ENCODE results near the gene PRKCH.

PRKCH gene

DNA sequence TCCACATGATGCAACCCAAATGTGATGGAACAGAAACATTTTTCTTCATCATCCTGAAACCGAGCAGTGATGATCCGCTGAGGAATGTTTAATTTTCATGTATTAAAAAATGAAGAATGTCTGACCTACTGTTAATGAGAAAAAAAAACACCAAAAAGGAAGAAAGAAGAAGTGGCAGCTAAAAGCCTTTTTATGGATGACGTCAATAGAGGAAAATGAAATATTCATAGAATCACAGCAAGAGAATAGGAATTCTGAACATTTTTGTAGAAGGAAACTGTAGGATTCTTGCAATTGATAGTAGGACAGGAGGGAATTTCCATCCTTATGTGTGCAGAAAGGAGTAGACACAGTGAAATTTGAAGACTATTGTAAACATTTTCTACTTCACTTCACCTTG is 112.9 kb downstream of the PRKCH start:
- DNase-seq: no peak

DNA sequence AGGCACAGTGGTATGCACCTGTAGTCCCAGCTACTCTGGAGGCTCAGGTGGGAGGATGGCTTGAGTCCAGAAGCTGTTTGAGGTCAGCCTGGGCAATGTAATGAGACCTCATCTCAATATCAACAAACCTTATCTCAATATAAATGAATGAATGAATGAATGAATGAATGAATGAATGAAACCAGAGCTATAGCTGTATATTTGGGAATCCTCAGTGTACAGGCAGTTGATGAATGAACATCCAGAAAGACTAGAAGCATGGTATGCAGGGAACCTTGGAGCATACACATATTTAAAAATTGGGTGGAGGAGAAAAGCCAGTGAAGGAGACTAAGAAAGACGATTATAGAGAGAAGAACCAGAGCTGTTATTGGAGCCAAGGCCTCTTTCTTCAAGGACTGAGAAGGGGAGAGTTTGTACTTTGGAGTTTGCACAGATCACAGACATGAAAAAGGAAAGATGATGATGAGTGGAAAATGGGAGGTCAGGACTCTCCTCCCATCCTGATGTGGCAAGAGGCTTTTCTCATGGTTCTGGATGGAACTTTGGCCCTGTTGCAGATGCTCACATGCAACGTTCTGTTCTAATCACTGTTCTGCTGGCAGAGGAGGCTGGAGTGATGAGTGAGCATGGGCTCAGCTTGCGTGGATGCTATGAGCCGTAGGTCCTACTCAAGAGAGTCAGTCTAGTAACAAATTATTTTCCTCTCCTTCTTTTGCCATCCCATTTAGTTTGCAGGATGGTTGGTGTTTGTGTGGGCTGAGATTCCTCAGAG is 114.4 kb downstream of the PRKCH start:
- no peak for DNase-seq

DNA sequence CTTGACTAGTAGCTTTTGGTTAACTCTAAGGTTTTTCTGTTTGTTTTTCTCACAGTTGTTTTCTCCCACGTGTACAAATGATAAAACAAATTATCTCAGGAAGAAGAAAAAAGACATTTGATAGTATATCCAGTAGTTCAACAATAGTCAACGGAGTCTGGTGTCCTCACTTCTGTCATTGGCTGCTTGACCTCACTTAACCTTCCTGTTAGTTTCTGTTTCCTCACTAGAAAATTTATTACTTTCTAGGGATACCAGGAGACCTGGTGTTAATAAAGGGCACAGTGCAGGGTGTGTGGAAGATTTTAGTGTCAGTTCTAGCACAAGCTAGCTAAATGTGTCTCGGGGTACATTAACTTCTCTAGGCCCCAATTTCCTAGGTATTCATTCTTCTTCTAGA is 116.0 kb downstream of the PRKCH start:
- DNase-seq: no peak

DNA sequence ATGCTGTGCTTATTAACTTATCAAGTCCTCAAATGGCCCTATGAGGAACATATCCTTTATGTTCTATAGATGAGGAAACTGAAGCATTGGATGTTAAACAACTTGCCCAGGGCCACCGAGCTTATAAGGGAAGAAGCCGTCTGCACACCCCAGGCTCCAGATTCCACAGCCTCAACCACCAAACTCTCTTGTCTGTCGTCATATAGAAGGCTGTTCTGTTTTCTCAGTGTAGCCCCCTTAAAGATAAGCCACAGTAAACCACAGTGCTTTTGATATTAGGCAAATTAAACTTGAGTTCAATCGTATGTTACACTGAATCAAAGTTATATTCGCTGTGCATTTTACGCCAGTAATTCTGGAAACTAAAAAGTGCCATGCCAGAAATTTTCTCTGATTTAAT is 116.7 kb downstream of the PRKCH start:
- DNase-seq: no peak

DNA sequence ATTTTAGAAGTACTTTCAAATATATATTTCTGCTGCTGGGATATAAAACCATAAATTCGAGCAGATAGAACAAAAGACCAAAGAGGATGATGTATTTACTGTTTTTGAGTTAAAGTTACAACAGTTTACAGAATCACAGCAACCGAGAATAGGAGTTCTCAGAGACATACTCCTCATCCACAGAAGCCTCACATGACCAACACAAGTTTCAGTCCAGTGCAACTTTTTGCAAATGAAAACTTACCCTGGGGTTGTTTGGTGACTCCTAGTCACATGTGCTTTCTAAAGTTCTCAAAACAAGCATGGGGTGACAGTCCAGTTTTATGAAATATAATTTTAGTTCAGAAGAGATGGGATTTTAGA is 117.1 kb downstream of the PRKCH start:
- DNase-seq: no peak

DNA sequence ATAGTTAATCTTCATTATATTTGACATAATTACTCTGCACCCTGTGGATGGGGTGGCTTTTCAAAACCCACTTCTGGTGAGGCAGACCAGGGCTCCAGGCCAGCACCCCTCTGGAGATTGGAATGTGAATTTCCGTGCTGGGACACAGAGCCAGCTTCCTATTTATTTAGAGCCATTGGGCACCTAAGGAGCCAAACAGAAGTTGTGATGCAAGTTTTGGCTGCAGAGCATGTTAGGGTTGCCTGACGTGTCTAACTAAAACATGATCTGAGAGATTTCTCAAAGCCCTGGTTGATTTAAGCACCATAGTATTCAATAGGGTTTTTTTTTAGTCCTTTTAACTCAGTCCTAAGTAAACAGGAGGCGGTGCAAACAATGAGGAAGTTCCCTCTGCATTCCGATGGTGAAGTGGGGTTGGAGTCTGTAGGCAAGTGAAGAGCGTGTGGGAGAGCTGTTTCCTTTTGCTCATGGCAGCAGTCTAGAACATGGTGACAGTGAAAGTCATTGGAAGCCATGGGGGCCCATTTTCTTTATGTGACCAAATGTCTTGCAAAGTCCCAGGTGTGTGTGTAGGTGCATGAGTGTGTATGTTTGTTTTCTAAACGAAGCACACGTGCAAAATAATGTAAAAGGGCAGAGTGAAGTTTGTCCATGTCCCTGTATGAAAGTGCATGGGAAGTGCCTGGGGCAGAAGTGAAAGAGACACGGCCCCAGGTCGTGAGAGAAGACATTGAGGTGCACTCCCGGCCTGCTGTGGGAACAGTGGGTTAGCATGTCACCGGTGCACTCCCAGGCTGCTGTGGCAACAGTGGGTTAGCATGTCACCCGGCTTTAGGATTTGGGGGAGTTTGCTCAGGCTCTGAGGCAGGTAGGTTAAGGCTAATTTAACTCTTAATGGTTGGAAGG is 117.7 kb downstream of the PRKCH start:
- peak; percentile 57 for DNase-seq

DNA sequence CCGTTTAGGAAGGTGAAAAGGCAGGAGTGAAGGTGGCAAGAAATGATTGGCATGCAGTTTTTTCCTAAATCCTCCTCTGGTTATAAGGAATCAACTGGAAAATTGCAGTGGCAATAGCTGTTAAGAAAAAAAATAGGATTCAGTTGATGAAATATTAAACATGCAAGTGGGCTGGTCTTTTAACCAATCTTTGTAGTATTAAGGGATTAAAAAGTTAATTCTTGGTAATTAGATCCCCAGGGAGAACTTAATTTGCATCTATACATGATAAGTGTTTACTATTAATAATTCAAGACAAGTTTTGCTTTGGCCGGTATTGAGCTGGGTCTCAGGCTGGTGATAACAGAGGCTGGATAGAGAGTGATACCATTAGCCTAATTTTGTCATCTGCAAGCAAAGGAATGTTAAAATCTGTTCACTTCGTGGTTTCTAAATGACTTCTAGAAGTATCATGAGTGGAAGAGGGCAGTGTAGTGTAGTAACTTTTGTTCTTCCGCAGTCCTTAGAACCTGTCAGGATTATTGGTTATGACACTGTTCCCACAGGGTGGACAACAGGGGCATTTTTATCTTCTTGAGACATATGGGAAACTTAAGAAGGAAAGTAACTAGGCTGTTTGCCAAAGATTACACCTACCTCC is 118.5 kb downstream of the PRKCH start:
- DNase-seq: no peak

DNA sequence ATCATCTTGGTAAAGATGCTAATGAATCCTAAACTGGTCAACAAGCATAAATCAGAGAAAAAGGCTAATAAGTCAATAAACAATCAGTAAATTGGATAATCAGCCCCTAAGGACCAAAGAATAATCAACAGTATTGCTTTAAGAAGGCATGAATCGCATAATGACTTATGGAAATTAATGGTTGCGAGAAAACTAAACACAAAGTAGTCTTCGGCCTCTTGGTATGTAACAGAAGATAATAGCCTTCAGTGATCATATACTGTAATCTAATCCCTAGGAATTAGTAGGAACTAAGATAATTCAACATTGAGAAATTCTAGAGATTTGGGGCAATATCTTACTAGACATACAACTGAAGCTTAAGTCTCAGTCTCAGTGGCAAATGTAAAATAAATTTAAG is 122.1 kb downstream of the PRKCH start:
- DNase-seq: no peak

DNA sequence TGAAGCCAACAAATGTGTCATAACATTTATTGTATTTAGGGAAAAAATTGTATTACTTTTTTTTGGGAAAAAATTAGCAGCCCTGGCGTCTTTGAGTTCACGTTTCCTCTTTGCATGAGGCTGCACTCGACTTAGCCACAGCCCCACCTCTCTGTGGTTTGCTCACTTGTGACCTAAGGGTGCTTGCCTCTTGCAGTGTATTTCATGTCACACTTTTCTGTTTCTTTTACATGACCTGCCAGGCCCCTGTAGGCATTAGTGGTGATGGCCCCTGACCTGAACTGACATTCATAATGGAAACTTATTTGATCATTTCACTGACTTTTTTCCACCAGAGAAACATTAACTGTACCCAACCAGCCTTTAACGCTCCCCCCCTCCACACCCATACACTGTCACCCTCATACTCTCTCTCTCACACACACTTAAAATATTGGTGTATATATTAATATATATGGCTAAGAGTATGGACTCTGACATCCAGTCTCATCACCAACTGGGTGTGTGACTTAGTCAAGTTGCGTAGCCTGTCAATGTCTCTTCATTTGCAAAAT is 122.9 kb downstream of the PRKCH start:
- DNase-seq: peak; percentile 72

DNA sequence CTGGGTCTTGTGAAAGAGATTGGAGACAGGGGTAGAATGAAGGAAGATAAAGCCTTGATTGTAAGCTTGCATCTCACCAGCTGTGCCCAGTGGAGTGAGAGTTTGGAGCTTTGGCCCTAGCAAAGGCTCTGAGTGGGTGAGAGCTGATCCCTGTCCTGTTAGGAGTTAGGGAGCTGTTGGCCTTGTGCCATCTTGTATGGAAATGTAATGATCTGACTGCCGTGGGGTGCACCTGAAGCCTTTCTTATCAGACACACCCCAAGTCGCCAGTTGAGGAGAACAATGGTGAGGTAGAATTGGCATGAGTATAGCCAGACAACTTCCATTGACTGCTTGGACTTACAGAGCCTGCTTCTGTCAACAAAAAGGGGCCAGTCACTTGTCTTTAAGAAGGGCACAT is 130.1 kb downstream of the PRKCH start:
- no peak for DNase-seq

DNA sequence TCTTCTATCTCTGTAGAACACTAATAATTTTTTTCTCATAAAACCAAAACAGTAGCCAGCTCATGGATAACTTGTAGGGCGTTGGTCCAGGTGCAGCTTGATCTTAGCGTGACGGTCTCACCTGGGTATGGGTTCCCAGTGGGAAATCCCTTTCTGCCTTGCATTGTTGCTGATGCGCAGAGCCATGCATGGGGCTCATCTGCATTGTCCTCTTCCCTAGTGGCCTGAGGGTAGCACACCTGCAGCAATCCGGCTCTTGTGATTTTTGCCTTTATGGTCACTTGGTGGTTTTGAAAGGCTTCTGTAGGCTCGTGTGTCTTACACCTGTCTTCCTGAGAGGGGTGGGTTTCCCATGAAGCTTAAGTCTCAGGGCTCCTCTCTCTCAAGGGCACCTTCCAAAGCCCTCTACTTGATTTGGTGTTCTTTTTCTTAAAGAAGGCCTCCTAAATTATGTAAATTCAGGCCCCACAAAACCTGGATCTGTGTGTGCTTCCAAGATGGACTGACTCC is 130.6 kb downstream of the PRKCH start:
- DNase-seq: no peak

DNA sequence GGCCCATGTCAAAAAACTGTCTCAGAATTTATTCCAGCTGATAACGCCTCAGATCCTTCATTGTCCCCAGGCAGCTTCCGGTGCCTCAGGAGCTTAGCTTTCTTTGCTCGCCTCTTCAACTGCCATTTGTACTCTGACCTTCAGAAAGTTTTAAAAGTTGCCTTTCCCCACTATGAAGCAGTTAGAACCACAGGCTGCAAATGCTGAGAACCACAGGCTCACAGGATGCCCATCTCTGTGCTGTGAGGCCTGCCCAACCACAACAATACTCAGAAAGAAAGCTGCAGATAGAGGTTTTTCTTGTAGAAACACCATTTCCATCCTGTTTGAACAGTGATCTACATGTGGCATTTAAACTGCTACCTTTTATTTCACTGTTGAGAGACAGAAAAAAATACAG is 131.1 kb downstream of the PRKCH start:
- no peak for DNase-seq

DNA sequence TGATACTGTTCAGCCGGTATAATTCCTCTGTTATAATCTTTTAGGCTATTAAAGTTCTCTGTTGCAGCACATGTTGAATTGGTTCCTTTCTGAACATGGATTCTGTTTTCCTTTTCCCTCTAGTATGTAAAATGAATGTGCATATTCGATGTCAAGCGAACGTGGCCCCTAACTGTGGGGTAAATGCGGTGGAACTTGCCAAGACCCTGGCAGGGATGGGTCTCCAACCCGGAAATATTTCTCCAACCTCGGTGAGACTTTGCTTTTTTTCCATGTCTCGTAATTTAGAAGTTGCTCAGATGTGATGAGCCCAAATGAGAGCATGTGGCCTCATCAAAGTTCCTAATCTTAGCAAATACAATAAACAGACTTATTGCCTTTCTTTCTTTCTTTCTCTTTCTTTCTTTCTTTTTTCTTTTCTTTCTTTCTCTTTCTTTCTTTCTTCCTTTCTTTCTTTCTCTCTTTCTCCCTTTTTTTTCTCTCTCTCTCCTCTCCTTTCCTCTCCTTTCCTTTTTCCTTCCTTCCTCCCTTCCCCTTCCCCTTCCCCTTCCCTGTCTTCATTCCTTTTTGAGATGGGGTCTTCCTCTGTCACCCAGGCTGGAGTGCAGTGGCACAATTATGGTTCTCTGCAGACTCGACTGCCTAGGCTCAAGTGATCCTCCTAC is 131.9 kb downstream of the PRKCH start:
- no peak for DNase-seq

DNA sequence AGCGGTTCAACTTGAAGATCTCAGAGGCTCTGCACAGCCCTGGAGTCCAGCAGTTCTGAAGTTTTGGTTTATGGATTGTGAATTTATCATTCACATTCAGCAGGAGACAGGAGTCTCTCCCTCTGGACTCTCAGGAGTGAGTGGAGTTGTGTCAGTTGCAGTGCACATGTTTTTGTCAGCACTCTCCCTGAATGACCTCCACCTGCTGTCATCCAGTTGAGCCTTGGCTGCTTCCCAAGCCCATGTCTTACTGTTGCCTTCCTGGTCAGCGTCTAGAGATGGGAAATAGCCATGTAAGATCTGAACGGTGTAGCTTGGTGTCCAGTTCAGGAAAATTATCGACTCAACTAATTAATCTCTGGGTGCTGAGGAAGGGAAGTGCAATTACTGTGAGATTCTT is 133.2 kb downstream of the PRKCH start:
- DNase-seq: no peak

DNA sequence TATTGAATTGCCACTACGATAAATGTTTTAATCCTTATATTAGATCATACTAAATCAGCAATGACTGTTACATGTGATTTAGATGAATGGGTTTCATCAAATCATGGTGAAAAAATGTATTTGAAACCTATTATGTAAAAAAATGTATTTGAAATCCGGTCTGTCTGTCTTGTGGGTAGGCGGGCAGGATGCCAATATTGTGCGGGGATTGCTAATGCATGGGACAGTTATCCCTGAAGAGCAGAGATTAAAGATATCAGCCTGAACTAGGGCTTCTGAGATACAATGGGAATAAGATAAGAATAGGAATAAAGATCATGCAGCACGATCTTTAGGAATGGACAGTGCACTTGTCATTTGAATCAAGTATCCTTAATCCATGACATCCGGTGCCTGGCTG is 134.0 kb downstream of the PRKCH start:
- DNase-seq: no peak

DNA sequence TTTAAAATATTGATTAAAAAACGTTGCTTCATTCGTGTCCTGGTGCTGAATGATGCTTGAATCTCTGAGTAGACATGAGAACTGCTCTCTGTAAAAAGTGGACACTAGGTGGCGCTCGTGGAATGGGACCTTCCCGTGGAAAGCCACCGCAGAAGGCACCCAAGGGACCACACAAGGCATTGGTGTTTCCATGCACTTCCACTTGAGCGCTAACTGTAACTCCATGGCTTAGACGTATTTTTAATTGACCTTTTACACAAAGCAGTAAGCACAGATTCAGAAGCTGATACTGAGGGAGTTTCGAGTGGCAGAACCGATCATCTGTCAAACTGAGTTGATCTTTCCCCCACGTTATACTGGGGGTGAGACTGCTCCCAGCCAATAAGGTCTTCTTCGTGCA is 135.3 kb downstream of the PRKCH start:
- DNase-seq: peak; percentile 92

DNA sequence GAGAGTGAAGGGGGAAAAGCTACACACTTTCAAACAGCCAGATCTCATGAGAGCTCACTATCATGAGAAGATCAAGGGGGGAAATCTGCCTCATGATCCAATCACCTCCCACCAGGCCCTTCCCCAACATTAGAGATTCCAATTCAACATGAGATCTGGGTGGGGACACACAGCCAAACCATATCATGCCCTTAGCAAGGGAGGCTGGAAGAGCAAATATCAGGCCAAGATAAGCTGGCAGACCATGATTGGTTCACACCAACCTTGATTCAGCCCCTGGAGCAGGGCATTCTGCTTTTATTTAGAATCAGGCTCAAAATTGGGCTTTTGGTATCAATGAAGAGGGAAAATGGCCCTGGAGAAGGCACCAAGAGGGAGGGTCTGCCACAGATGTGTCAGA is 137.4 kb downstream of the PRKCH start:
- DNase-seq: no peak

DNA sequence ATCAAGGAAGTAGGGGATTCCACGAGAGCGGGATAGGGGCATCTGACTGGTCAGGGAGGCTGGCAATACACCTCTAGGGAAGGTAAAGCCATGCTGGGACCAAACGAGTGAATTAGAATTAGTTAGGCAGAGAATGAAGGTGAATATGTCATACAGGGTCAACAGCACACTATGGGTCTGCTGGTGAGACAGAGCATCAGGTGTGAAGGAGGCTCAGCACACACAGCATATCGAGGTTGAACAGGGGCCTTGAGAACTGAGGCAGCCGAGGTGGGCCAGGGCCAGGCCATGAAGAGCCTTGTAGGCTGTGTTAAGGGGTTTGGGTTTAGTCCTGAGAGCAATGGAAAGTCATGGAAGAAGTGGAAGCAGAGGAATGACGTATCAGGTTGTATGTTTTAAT is 137.8 kb downstream of the PRKCH start:
- DNase-seq: no peak

DNA sequence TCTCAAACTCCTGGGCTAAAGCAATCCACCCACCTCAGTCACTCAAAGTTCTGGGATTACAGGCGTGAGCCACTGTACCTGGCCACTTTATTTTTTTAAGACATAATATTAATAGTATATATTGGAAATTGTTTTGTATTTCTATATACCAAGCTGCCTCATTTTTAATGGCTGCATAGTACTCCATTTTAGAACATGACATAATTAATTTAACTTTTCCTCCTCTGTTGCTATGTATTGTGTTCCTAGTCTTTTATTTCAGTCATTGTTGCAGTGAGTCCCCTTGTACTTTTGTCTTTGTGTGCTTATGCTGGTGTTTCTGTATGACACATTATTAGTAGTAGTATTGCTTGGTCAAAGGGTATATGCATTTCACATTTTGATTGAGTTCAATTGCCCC is 138.7 kb downstream of the PRKCH start:
- no peak for DNase-seq

DNA sequence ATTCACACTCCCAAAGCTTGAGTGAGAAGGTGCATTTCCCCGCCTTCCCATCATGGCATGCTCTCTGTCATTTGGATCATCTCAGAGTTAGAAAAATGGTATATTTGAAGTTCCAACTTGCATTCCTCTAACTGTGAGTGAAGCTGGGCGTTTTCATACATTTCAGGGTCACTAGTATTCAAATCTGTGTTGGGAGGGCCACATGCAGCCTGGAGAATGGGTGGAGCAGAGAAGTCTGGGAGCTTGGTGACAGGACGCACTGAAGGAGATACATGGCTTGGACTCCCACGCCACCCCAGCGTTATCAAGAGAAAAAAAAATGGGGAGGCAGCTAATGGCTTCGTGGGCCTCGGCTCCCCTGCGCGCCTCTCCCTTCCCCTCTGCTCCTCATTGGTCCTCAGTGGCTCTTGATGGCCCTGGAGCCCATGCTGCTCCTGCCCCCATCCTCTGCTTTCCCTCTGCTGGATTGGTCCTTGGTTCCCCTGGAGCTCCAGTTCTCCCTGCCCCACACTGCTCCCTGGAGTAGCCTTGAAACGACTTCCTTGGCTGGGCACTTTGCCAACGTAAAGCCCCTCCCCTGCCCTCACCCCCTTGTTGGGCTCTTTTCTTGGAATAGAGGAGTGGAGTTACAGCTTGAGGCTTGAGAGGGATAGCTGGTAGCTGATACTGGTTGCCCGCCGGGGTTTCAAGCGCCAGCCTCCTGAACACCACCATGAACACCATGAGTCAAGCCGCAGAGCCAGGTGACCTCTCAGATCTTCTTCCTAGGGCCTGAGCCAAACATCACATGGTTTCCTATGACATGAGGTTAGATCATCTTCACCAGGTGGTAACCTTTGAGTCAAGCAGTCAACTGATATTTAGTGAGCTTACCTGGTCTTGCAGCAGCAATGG is 139.6 kb downstream of the PRKCH start:
- no peak for DNase-seq

DNA sequence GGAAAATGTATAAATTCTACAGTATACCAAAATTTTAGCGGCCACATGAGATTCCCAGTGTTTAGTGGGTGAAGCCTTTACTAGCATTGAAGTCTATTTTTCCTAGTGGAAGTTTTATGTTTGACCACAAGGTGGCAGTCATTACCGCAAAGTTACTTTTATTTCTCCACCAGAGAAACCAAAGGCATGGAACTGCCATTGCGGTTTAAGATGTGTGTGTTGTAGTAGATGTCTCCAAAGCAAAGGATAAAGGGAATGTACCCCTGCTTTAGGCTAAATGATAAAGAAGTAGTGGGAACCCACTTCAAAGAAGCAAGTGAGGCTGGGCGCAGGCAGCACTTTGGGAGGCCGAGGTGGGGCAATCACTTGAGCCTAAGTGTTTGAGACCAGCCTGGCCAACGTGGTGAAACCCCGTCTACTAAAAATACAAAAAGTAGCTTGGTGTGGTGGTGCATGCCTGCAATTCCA is 140.5 kb downstream of the PRKCH start:
- DNase-seq: peak; percentile 82
